HG03039 (cell line): ENCODE measurements around the gene ACIN1.

Experiments
- ATAC-seq: cut with Tn5 transposase; IDR thresholded peaks from one replicate; pipeline ENCODE4 v1.9.1; 2021; ENCODE audit warnings: mild to moderate bottlenecking, moderate library complexity; ENCODE audit not compliant: unreplicated experiment

Gene ACIN1

DNA sequence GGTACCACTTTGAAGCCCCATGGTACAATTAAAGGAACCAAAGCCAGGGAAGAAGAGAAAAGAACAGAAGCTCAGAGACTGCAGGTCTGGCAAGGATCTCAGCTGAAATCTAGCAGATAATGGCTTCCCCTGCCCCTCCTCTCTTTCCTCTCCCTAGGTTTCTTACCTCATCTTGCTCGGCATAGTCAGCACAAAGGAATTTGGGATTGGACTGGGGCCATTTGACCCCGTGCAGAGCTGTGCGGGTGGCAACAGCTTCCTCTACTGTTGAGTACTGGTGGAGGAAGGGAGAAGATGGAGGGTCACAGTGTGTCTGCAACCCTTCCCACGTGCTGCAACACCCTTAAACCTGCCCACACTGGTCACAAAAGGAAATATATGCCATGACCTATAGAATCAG, 32.9 kb downstream of the ACIN1 start:
- no peak for ATAC-seq

DNA sequence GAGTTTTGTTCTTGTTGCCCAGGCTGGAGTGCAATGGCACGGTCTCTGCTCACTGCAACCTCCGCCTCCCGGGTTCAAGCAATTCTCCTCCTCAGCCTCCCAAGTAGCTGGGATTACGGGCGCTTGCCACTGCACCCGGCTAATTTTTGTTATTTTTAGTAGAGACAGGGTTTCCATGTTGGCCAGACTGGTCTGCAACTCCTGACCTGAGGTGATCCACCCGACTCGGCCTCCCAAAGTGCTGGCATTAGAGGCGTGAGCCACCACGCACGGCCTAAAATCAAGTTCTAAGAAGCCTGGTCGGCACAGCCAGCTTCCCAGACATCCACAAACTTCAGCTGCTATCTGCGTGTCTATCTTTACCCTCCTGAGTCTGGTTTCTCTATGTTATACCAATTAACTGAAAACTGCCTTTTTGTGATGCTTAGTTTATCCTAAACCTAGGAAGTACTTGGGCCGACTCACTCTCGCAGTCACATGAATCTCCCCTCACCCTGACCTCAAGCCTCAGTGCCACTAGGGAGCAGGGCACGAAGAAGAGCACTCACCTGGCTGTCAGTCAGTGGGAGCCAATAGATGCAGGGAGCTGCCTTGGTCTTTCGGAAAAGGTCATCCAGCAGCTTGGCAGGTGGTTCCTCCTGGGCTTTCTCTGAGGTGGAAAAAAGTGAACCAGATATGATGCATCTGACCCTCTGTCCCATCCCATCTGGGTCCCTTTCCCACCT, 34.2 kb downstream of the ACIN1 start:
- no peak for ATAC-seq

DNA sequence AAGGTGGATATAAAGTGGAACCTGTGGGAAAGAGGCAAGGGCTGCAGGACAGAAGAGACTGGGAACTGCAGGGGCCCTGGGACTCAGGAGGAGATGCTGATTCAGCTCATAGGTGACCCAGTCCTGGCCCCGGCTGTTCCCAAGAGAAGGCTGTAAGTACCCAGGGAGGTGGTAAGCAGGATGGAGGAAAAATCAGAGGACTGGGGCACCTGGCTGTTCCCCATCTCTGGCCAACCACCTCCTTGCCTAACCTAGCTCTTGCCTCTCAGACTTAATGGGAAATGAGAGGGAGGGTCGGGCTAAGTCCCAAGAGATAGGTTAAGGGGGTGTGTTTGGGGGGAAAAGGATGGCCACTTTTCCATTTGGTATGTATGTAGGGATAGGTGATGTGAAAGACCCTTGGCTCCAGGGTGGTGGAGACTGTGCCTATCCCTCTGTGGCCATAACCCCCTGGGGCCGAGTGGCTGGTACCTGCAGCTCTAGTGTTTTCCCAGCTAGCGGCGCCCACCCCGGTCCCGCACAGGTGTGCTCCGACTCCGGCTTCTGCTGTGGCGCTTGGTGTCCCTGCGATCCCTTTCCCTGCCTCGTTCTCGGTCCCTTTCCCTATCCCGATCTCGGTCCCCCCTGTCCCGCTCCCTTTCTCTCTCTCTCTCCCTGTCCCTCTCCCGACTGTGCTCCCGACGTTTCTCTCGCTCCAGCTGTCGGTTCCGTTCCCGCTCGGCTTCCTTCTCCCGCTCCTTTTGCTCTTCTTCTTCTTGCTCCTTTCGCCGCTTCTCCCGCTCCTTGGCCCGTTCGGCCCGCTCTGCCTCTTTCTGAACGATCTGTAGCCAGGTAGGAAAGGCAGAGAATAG, 36.1 kb downstream of the ACIN1 start:
- ATAC-seq: no peak

DNA sequence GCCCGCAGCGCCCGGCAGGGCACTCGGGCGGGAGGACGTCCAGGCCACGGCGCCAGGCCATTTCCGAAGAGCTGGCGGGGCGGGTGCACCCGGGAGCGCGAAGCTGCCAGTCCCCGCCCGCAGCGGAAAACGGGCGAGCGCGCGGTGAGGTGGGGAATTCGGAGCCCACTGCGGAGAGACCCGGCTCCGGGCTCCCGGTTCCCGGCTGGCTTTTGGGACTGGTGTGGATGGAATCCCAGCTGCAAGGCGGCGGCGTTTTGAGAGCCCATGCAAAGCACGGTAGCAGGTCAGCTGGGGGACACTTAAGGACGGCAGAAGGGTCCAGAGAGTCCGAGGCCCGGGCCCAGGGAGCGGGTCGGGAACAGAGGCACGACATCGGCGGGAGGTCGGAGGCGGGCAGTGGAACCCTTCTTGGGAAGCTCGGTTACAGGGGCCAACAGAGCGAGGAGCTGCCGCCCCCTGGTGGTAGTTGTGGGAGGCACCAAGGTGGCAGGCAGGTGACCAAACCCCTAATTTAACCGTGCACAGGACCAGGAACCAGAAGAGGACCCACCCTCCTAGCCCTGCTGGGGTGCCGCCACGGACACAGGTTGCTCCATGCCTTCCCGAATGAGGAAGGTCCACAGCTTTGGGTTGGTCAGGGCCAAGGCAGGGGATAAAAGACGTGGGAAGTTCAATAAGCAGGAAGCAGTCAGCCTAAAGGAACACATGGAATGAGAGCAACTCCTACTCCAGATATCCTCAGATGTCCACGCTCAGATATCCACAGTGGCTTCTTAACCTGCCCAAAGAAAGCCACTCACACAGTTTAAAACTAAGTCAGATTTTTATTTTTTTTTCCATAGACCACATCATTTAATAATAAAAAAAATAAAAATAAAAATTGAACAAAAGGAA, 36.9 kb downstream of the ACIN1 start:
- peak; percentile 37 for ATAC-seq

DNA sequence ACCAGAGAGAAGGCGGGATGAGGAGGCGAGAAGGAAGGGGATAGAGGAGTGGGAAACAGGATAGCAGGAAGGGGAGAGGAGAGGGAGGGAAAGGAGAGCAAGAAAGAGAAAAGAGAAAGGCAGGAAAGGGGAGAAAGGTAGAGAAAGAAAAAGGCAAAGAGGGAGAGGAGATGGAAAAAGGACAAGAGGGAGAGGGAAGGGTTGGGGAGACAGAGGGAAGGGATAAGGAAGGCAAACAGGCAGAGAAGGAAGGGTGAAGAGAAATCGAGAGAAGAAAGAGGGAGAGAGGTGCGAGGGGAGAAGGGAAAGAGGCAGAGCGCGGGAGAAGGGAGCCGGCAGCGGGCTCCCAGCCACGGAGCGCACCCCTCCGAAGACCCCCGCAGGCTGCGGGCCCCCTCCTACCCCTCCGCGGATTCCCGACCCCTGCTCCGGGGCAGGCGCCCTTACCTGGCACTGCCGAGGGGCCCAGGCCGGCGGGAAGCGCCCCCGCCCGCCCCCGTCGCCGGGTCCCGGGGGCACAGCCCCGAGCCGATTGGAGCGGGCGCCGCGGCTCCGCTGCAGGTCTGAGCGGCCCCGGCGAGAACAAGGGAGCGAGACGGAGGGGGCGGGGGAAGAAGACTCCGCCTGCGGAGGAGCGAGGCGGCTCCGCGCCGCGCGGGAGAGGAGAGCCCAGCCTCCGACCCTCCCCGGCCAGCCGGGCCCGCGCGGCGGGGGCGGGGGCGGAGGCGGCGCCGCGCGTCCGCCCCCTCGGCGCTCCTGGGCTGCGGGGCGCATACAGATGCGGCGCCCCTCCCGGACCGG, 37.8 kb downstream of the ACIN1 start, which contains the start of gene CDH24:
Gene CDH24, minus strand, starts transcription at position 565 of the 801 bp plus-strand sequence. CDS start 1,787 bp downstream, outside the sequence.
- peak; percentile 38 for ATAC-seq

DNA sequence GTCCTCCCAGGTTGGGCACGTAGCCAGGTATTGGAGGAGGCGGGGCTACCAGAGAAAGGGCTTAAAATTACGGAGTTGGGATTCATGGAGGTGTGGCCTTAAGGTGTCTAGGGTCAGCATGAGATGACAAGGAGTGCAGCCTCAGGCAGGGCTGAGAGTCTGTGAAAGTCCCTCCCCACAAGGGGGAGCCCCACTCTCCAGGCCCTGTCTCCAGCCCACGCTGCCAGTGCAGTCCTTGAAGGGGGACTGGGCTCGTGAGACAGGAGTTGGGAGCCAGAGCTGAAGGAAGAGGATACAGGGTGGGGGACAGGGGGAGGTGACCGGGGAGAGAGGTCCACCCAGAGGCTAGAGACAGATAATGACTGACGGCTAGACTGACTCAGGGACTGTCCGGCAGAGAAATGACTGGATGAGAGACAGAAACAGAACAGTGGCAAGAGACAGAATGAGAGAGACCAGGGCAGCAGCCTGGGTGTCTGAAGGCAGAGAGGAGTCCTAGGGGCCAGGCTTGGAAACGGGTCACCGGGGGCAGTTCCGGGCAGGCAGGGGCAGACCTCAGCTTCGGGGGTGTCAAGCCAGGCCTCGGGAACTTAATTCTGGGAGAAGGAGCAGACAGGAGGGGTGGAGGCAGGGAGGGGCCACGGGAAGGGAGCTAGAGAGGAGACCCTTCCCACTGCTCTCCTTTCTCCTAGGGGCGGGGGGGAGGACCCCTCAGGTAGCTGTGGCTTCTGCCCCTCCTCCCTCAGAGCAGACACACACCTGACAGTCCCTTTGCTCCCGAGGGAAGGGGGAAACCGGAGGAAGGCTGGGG, 38.6 kb downstream of the ACIN1 start:
- peak; percentile 47 for ATAC-seq

DNA sequence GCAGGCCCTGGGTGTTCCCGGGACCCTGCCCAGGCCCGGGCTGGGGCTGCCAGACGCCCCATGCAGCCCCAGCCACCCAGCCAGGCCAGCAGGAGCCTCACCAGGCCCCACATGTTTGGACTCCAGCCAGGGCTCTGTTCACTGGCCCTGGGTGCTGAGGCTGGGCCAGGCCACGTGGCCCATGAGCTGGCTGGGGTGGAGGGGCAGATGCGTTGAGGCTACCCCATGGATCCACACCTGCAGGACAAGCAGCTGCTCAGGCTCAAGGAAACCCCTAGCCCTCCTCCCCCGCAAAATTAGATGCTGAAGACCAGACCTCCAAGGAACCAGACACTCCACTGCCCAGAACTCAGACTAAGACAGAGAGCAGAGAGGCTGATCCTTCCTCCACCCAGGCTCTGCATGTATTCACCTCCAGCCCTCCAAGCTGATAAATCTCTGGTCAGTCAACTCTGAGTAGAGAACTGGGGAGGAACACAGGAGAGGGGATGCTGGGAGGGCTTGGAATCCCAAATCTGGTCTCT, 39.3 kb downstream of the ACIN1 start:
- ATAC-seq: no peak

DNA sequence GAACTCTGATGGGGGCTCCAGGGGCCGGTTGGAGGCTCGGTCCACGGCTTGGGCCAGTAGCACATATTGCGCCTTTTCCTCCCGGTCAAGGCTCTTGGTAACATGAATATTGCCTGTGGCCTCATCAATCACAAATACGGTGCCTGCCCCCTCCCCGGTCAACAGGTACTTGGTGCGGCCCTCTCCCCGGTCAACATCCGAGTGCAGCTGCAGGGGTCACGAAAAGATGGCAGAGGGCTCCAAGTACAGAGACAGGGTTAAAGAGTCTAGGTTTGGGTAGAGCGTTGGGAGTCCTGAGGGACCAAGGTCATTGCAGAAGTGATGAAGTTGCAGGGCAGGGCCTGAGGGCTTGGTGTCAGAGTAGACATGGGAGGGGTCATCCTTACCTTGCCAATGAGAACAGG, 39.8 kb downstream of the ACIN1 start:
- ATAC-seq: no peak

DNA sequence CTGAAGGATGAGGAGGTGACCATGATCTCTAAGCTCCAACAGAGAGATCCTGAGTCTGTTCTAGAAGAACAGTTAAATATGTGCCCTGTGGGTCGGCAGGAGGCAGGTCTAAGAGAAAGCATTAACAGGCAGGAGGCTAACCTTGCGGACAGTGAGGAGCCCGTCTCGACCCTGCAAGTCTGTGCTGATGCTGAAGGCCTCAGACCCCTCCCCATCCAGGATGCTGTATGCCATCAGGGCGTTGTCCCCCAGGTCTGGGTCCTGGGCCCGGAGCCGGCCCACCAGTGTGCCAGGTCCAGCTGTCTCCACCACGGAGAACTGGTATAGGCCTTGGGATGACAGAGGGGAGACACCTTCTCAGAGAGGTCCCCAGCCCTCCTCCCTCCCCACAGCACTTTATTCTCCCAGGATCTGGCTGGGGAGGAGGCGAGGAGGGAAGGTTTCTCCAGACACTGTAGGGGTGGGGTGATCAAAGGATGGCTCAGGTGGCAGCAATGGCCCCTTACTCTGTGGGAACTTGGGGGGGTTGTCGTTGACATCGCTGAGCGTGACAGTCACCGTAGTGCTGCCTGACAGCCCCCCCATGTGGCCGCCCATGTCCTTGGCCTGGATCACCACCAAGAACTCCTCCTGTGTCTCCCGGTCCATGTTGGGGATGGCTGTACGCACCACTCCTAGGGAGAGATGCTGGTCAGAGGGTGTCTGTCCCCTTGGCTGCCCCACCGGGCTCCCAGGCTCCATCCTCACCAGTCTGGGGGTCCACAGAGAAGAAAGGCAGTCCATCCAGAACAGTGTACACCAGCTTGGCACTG, 40.7 kb downstream of the ACIN1 start:
- no peak for ATAC-seq

DNA sequence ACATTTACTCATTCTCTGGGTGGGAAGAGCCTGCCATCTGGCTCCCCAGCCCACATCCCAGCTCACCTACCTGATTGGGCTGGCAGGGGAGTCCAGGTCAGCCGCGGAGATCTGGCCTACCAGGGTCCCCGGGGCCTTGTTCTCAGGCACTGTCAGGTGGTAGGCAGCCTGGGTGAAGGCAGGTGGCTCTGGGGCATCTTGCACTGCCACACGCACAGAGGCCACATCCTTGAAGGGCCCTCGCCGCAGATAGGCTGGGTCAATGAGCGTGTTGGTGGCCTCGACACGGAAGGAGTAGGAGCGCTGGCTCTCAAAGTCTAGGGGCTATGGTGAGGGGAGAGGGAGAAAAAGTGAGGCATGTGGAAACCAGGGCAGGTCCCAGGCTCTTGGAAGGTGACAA, 41.5 kb downstream of the ACIN1 start:
- no peak for ATAC-seq

DNA sequence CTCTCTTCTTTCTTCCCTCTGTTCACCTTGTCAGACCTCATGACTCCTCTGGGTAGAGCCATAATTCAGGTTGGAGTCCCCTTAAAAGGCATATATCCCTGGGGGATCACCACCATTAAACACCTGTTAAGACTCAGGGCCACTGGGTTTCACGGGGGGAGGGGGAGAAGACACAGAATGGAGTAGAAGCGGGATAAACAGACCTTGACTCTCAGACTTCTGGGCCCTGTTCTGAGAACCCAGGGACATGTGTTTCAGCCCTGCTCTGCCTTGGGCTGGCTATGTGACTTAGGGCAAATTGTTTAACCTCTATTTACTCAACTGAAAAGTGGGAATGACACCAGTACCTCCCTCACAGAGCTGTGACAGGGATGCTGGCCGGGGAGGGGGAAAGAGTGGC, 42.3 kb downstream of the ACIN1 start:
- no peak for ATAC-seq

DNA sequence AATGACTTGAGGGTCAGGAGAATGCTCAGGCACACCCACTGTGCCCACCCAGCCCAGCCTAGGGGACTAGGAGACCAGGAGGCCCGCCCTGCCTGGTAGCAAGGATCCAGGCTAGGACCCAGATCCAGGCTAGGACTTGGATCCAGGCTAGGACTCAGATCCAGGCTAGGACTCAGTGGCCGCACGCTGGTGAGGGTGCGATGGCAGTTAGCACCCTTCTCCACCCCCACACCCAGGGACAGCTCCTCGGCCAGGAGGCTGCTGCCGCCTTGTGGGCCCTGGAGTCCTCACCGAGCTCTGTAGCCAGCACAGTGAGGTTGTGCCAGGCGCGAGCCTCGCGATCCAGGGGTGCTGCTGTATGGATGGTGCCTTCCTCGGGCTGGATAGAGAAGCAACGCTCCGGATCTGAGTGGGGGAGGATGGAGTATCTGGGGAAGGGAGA, 42.7 kb downstream of the ACIN1 start:
- ATAC-seq: no peak

DNA sequence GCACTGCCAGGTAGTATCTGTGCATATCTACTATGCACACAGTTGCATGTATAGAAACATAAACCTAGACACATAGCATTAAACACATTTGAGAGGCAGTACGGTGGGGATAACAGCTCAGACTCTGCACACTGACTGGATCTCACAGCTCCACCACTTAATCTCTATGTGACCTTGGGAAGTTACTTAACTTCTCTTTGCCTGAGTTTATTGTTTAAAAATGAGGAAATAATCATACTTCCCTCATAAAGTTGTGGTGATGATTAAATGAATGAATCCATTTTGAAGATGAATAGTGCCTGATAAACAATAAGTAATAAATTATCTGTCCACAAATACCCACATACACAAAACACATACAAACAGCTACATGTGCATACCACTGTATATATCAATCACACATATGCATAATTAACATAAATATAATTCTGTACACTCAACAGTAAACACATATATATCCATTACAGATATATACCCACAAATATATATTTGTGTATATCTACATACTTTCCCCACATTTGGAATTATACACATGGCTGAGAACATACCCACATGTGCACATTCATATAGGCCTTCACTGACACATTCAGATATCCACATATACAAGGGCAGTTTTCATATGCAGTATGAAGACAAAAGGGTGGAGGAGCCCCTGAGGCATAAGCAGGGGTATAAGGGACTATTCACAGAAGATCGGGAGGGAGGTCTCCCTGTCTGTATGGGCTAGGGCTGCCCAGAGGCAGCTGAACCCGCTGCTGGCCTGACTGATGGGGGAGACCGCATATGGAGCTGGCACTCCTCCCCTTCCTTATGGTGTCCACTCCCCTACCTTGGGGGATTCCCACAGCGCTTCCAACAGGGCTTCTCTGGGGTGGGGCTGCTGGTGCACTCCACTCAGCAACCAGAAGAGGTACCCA, 43.5 kb downstream of the ACIN1 start:
- ATAC-seq: no peak

DNA sequence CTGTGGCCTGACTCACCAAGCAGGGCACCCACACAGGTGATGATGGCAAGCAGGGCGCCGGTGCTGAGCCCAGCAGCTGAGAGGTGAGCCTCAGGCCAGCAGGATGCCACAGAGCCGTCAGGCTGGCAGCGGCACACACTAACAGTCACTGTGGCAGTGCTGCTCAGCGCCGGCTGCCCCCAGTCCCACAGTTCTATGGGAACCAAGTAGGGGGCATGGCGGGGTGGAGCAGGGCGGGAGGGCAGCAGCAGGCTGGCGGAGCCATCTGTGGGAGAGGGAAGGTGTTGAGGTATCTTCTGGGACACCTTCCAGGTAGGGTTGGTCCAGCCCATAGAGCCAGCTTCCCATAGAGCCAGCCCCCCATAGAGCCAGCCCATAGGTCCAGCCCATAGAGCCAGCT, 45.9 kb downstream of the ACIN1 start:
- no peak for ATAC-seq

DNA sequence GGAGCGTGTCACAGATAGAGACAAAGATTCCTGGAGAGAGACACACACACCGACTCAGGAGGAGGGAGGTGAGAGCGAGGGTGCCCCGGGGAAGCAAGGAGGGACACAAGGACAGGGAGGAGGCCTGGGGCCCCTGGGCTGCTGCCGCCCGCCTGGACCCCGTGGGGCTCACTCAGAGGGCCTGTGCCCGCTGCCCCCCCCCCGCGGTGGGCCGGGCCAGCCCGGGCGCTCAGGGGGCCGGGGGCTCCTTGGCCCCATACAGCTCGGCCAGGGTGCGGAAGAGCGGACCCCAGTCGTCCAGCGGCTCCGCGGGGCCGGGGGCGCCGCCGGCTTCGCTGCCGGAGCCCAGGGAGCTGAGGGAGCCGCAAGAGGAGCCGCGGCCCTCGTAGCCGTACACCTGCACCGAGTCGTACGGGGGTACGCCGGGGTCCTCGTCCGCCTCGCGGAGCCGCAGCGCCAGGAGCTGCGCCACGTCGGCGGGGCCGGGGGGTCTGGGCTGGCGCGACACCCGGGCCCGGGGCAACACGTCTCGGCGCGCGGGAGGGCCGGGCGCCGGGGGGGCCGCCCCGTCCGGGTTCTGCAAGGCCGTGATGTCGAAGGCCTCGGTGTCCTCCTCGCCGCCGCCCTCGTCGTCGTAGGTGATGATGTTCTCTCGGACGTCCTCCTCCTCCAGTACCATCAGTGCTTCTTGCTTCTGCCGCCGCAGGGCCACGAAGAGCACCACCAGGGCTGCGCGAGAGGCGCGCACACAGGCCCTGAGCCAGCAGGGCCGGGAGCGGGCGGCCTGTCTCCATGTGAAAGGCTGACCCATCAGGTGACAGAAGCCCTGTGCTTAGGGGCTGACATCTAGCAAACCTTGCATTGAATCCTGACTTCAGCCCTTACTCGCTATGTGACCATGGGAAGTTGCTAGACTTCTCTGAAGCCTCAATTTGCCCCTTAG, 46.9 kb downstream of the ACIN1 start:
- no peak for ATAC-seq

DNA sequence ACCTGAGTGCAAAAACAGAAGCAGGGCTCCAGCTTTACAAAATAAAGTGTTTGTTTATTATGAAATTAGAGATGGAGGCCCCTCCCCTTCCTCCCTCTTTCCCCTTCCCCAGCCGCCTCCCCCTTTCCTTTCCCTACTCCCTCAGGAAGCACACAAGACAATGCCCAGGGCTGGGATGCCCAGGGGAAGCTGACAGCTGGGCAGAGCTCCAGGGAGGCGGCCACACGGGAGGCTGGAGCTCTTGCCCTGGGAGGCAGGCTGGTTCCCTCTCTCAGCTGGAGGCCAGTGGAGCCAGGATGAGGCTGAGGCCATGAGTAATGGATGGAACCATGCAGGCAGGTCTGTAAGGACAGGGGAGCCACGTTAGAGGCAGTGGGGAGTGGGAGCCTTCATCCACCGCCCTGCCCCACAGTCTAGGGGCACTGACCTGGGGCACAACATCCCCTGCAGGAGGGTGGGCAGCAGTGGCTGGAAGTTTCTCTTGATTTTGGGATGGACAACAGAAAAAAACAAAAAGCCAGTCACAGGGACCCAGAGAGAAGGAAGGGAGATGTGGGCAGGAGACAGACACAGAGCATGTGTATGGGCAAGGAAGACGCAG, 47.8 kb downstream of the ACIN1 start:
- no peak for ATAC-seq
